ENCODE data around the gene MFRP. TPM values are rescaled to one million over a fixed set of nuclear protein-coding genes. Genes with fewer than 3 reads are reported as not detected.

Gene MFRP
- total and polyA plus RNA-seq, 9 of the 15 experiments (the other 6 are each of a cell fraction or from before 2014, with no cell fraction given): not detected

DNA sequence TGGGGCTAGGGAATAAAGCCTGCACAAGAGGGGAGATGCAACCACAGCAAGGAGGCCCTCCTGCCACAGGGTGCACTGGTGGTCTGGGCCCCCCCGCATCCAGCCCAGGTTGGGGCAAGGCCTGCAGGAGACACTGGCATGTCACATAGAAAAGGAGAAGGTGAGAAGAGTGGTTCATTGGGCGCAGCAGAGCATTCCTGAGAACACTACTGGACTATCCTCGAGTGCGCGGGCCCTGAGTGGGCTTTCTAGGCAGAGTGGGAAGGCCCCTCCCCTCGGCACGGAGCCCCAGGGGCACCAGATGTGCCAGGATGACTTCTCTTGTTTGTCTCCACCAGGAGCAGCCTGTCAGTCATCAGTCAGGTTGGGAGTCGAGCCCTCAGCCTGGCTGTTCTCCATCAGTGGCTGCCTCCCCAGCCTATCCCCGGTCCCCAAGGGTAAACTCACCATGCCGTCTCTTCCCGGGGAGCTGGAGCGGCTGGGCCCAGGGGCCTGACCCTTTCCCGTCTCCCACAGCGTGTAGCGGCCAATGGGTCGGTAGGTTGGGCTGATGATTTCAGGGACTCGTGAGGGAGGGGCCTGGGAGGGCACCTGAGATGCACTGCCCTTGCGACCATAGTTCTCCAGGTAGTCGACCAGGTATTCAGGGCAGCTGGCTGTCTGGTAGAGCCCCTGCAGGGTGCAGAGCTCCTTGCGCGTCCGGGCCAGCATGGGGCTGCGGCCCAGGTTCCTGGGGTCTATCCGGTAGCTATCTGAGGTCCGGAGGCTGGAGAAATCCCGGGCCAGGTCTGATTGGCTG, 26.0 kb upstream of the MFRP start:
- Histone ChIP-seq H3K4me2 (ENCODE audit: insufficient read depth, low read length) (no peak overlapping the region), H4K20me1 (replicated peaks; ENCODE audit: control insufficient read depth, insufficient read depth, low read length) (peaks cover 5% of the 10 kb centered on the region; the same call in 1 of the 2 replicates), H3K4me1 (replicated peaks in 1 of 2; ENCODE audit: control insufficient read depth in 2 of 2, insufficient read depth in 2 of 2, low read length in 2 of 2) (peaks cover 64 to 77% of the 10 kb centered on the region in 2 experiments), H3K27me3 (ENCODE audit: control insufficient read depth in 2 of 2, insufficient read depth in 2 of 2, low read length in 2 of 2) (no peaks in the 10 kb centered on the region), H3K9me1 (ENCODE audit: control insufficient read depth, insufficient read depth, low read length) (no peaks in the 10 kb centered on the region), H3K9ac (ENCODE audit: insufficient read depth in 1 of 2, low read depth in 2 of 2, low read length in 2 of 2) (0 out of 4 replicates have a peak overlapping the region, but pooled peaks of 1 of the 2 experiments have one; percentile 11), H3K9me3 (replicated peaks; ENCODE audit: control insufficient read depth, insufficient read depth, low read depth, low read length) (no peaks in the 10 kb centered on the region), H2AFZ (ENCODE audit: low read depth, low read length) (no peak overlapping the region), H3K4me3 (no peak overlapping the region), H3K79me2 (ENCODE audit: control insufficient read depth, insufficient read depth, low read length) (peaks cover 7% of the 10 kb centered on the region; the same call in 1 of the 3 replicates), H3K27ac (ENCODE audit: extremely low read depth, low read depth, low read length) (no peak overlapping the region), H3K36me3 (ENCODE audit: control insufficient read depth, insufficient read depth, low read length) (peaks cover 27% of the 10 kb centered on the region; the same call in 1 of the 3 replicates)
- POLR2A ChIA-PET: interaction anchor here (0.5 to 1.4 kb wide), 4 partner anchors 11 to 1858 kb away, joined by 3 to 4 read pairs (median 3); no protein-coding TSS in a partner anchor
- FAIRE-seq (no peak), DNase-seq (ENCODE audit: extremely low read depth in 1 of 4, low spot score in 3 of 4) (no peak), ATAC-seq (no peak)
- BruUV-seq (replicated peaks): no TSS peak
- intact Hi-C loops (cut with micrococcal nuclease): loop anchor here (5.0 kb wide), 1 partner anchor 35 kb away; no protein-coding TSS in a partner anchor
- TF ChIP-seq TRIM28 (IDR thresholded peaks at IDR 0.05): no peak
- TF ChIP-seq, protein P1, sequence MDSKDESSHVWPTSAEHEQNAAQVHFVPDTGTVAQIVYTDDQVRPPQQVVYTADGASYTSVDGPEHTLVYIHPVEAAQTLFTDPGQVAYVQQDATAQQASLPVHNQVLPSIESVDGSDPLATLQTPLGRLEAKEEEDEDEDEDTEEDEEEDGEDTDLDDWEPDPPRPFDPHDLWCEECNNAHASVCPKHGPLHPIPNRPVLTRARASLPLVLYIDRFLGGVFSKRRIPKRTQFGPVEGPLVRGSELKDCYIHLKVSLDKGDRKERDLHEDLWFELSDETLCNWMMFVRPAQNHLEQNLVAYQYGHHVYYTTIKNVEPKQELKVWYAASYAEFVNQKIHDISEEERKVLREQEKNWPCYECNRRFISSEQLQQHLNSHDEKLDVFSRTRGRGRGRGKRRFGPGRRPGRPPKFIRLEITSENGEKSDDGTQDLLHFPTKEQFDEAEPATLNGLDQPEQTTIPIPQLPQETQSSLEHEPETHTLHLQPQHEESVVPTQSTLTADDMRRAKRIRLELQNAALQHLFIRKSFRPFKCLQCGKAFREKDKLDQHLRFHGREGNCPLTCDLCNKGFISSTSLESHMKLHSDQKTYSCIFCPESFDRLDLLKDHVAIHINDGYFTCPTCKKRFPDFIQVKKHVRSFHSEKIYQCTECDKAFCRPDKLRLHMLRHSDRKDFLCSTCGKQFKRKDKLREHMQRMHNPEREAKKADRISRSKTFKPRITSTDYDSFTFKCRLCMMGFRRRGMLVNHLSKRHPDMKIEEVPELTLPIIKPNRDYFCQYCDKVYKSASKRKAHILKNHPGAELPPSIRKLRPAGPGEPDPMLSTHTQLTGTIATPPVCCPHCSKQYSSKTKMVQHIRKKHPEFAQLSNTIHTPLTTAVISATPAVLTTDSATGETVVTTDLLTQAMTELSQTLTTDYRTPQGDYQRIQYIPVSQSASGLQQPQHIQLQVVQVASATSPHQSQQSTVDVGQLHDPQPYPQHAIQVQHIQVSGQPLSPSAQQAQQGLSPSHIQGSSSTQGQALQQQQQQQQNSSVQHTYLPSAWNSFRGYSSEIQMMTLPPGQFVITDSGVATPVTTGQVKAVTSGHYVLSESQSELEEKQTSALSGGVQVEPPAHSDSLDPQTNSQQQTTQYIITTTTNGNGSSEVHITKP (IDR thresholded peaks at IDR 0.05; ENCODE audit: partially characterized antibody): no peak
- TF ChIP-seq RFX7 (CRISPR knock-in tag; IDR thresholded peaks at IDR 0.05): no peak
- no peak for TF ChIP-seq ZNF384 (IDR thresholded peaks at IDR 0.05; ENCODE audit: low read depth, low read length)
- no peak for TF ChIP-seq SMARCA5 (IDR thresholded peaks at IDR 0.05)
- TF ChIP-seq ZNF76 (CRISPR knock-in tag; IDR thresholded peaks at IDR 0.05; ENCODE audit: borderline replicate concordance): no peak
- TF ChIP-seq KDM4B (IDR thresholded peaks at IDR 0.05; ENCODE audit: borderline replicate concordance in 2 of 2, low read depth in 1 of 2): no peak
- TF ChIP-seq, protein P2, sequence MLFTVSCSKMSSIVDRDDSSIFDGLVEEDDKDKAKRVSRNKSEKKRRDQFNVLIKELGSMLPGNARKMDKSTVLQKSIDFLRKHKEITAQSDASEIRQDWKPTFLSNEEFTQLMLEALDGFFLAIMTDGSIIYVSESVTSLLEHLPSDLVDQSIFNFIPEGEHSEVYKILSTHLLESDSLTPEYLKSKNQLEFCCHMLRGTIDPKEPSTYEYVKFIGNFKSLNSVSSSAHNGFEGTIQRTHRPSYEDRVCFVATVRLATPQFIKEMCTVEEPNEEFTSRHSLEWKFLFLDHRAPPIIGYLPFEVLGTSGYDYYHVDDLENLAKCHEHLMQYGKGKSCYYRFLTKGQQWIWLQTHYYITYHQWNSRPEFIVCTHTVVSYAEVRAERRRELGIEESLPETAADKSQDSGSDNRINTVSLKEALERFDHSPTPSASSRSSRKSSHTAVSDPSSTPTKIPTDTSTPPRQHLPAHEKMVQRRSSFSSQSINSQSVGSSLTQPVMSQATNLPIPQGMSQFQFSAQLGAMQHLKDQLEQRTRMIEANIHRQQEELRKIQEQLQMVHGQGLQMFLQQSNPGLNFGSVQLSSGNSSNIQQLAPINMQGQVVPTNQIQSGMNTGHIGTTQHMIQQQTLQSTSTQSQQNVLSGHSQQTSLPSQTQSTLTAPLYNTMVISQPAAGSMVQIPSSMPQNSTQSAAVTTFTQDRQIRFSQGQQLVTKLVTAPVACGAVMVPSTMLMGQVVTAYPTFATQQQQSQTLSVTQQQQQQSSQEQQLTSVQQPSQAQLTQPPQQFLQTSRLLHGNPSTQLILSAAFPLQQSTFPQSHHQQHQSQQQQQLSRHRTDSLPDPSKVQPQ (CRISPR knock-in tag; IDR thresholded peaks at IDR 0.05; ENCODE audit: borderline replicate concordance): no peak
- TF ChIP-seq, protein P3, sequence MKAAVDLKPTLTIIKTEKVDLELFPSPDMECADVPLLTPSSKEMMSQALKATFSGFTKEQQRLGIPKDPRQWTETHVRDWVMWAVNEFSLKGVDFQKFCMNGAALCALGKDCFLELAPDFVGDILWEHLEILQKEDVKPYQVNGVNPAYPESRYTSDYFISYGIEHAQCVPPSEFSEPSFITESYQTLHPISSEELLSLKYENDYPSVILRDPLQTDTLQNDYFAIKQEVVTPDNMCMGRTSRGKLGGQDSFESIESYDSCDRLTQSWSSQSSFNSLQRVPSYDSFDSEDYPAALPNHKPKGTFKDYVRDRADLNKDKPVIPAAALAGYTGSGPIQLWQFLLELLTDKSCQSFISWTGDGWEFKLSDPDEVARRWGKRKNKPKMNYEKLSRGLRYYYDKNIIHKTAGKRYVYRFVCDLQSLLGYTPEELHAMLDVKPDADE (conservative IDR thresholded peaks at IDR 0.05; ENCODE audit: control insufficient read depth, low read depth, low read length): no peak
- TF ChIP-seq KDM1A (IDR thresholded peaks at IDR 0.05): no peak
- no peak for TF ChIP-seq JUN (IDR thresholded peaks at IDR 0.05; ENCODE audit: borderline replicate concordance, low read depth, low read length)
- no peak for TF ChIP-seq JUN (CRISPR knock-in tag; IDR thresholded peaks at IDR 0.05; ENCODE audit: borderline replicate concordance)
- TF ChIP-seq ZFPM2 (CRISPR knock-in tag; IDR thresholded peaks at IDR 0.05): no peak
- no peak for TF ChIP-seq SRSF9 (IDR thresholded peaks at IDR 0.05; ENCODE audit: borderline replicate concordance, low read depth, low read length)
- 92% methylated on average over 22 of the region's 26 CpGs for WGBS (ENCODE audit: insufficient coverage, low coverage, missing lambda C conversion rate)
- CTCF ChIA-PET (ENCODE audit: low intra/inter-chr PET ratio): interaction anchor here (0.5 to 5.9 kb wide), 2 partner anchors 16 to 103 kb away, joined by 3 to 41 read pairs; no protein-coding TSS in a partner anchor
- in situ Hi-C loops (cut with MboI): no loop called here

Measured in K562 (cell line).